Measurements from ENCODE around the gene SLC22A31. TPM values are rescaled to one million over a fixed set of nuclear protein-coding genes. Genes with fewer than 3 reads are reported as not detected.

The SLC22A31 gene
- total and polyA plus RNA-seq, 9 of the 15 experiments (the other 6 are each of a cell fraction or from before 2014, with no cell fraction given), result 0.29 to 2.2 (median 0.47) TPM; not detected in 3

DNA sequence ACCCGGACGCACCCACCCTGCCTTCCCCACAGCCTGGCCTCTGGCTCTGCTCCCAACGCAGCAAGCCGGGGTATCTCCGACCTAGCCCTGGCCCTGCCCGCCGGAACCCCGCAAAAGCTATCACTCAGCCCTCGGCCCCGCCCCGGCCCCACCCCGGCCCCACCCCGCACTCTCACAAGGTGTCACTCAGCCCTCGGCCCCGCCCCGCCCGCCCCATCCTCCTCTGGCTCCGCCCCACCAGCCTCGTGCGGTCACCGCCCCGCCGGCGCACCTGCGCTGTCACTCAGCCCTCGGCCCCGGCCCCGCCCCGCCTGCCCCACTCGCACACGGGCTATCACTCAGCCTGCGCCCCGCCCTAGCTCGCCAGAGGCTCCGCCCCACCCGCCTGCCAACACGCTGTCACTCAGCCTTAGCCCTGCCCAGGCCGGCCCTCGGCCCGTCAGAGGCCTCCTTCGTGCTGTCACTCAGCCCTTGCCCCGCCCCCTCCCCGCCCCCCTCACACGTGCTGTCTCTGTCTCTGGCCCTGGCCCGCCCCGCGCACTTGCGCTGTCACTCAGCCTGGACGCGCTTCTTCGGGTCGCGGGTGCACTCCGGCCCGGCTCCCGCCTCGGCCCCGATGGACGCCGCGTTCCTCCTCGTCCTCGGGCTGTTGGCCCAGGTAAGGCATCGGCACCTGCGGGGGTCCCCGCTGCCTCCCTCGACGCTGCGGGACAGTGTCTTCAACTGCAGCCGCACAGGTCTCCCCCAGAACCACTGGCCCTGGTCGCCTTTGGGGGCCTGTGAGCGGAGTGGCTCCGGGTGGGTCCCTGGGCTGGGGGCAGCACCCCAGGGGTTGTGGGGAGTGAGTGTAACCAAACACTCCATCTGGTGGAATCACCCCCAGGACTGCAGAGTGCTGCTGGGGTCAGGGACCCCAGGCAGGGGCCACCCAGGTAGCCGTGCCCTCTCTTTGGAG lies 28.8 kb downstream of the SLC22A31 start, which contains the start of gene CDH15 (continued):
- TF ChIP-seq, protein P1, sequence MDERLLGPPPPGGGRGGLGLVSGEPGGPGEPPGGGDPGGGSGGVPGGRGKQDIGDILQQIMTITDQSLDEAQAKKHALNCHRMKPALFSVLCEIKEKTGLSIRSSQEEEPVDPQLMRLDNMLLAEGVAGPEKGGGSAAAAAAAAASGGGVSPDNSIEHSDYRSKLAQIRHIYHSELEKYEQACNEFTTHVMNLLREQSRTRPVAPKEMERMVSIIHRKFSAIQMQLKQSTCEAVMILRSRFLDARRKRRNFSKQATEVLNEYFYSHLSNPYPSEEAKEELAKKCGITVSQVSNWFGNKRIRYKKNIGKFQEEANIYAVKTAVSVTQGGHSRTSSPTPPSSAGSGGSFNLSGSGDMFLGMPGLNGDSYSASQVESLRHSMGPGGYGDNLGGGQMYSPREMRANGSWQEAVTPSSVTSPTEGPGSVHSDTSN (CRISPR knock-in tag; IDR thresholded peaks at IDR 0.05; ENCODE audit: low read depth), result peak; percentile 98
- TF ChIP-seq, protein P1 (tag; conservative IDR thresholded peaks at IDR 0.05; ENCODE audit: low read depth), result peak; percentile 91
- TF ChIP-seq KDM1A (IDR thresholded peaks at IDR 0.05), result no peak
- TF ChIP-seq, protein P2, sequence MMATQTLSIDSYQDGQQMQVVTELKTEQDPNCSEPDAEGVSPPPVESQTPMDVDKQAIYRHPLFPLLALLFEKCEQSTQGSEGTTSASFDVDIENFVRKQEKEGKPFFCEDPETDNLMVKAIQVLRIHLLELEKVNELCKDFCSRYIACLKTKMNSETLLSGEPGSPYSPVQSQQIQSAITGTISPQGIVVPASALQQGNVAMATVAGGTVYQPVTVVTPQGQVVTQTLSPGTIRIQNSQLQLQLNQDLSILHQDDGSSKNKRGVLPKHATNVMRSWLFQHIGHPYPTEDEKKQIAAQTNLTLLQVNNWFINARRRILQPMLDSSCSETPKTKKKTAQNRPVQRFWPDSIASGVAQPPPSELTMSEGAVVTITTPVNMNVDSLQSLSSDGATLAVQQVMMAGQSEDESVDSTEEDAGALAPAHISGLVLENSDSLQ (IDR thresholded peaks at IDR 0.05), result peak; percentile 99
- TF ChIP-seq ZNF584 (CRISPR knock-in tag; IDR thresholded peaks at IDR 0.05; ENCODE audit: low read depth), result no peak
- TF ChIP-seq, protein P3, sequence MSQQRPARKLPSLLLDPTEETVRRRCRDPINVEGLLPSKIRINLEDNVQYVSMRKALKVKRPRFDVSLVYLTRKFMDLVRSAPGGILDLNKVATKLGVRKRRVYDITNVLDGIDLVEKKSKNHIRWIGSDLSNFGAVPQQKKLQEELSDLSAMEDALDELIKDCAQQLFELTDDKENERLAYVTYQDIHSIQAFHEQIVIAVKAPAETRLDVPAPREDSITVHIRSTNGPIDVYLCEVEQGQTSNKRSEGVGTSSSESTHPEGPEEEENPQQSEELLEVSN (IDR thresholded peaks at IDR 0.05; ENCODE audit: borderline replicate concordance in 1 of 2, extremely low read depth in 1 of 2, insufficient read depth in 1 of 2, insufficient read length in 1 of 2, low read depth in 1 of 2, low read length in 1 of 2, poor library complexity in 1 of 2, severe bottlenecking in 1 of 2), result peak; percentile 47 to 78
- TF ChIP-seq, protein P4, sequence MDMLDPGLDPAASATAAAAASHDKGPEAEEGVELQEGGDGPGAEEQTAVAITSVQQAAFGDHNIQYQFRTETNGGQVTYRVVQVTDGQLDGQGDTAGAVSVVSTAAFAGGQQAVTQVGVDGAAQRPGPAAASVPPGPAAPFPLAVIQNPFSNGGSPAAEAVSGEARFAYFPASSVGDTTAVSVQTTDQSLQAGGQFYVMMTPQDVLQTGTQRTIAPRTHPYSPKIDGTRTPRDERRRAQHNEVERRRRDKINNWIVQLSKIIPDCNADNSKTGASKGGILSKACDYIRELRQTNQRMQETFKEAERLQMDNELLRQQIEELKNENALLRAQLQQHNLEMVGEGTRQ (CRISPR knock-in tag; IDR thresholded peaks at IDR 0.05), result peak; percentile 57
- no peak for TF ChIP-seq DPF2 (IDR thresholded peaks at IDR 0.05)
- TF ChIP-seq ZNF561 (CRISPR knock-in tag; conservative IDR thresholded peaks at IDR 0.05), result no peak
- peak; percentile 15; the same call in 1 of the 2 replicates for TF ChIP-seq PHF8 (IDR thresholded peaks at IDR 0.05; ENCODE audit: borderline replicate concordance, low read length)
- TF ChIP-seq TEAD2 (tag; IDR thresholded peaks at IDR 0.05), result no peak
- no peak for TF ChIP-seq ZNF551 (CRISPR knock-in tag; IDR thresholded peaks at IDR 0.05)
- no peak for TF ChIP-seq BRF1 (IDR thresholded peaks at IDR 0.05; ENCODE audit: borderline replicate concordance, extremely low read depth, insufficient read length)
- TF ChIP-seq NFYB (IDR thresholded peaks at IDR 0.05; ENCODE audit: extremely low read depth, insufficient read length), result peak; percentile 9
- peak; percentile 57; the same call in 1 of the 2 replicates for TF ChIP-seq KDM2B (CRISPR knock-in tag; IDR thresholded peaks at IDR 0.05)
- TF ChIP-seq ZNF121 (CRISPR knock-in tag; conservative IDR thresholded peaks at IDR 0.05), result no peak
- no peak for TF ChIP-seq ZSCAN32 (CRISPR knock-in tag; IDR thresholded peaks at IDR 0.05)
- peak; percentile 81 to 83 for TF ChIP-seq NRF1 (conservative IDR thresholded peaks at IDR 0.05 in 1 of 2, IDR thresholded peaks at IDR 0.05 in 1 of 2)
- TF ChIP-seq, protein P5, sequence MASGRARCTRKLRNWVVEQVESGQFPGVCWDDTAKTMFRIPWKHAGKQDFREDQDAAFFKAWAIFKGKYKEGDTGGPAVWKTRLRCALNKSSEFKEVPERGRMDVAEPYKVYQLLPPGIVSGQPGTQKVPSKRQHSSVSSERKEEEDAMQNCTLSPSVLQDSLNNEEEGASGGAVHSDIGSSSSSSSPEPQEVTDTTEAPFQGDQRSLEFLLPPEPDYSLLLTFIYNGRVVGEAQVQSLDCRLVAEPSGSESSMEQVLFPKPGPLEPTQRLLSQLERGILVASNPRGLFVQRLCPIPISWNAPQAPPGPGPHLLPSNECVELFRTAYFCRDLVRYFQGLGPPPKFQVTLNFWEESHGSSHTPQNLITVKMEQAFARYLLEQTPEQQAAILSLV (tag; IDR thresholded peaks at IDR 0.05), result no peak
- TF ChIP-seq POLR2B (IDR thresholded peaks at IDR 0.05; ENCODE audit: low read depth, partially characterized antibody), result no peak
- TF ChIP-seq LARP7 (IDR thresholded peaks at IDR 0.05), result no peak
